Kidney glomerular epithelial cell (primary cell): ENCODE measurements around the gene P4HA2.
"Not testable (repeated sequence)": the region's sequence is repeated elsewhere in the genome, so short reads cannot be mapped to it uniquely, and the experiment has no call there.

ENCODE experiments used
- DNase-seq: peaks from one replicate; lab custom pipeline; 2025; lab: John Stamatoyannopoulos, UW

P4HA2 gene

GRCh38 chr5:132199116-132199680, 28.5 kb downstream of the P4HA2 start:
- DNase-seq: no peak

- DNase-seq: no peak
These were observed 29.1 kb downstream of the P4HA2 start for GRCh38 chr5:132198571-132198970.

GRCh38 chr5:132195727-132196126, 31.9 kb downstream of the P4HA2 start:
- no peak for DNase-seq

GRCh38 chr5:132193165-132193694, 34.4 kb downstream of the P4HA2 start:
- no peak for DNase-seq

GRCh38 chr5:132190161-132190817, 37.4 kb downstream of the P4HA2 start:
- DNase-seq: peak; percentile 83

GRCh38 chr5:132184588-132184987, 43.1 kb downstream of the P4HA2 start:
- DNase-seq: no peak

- DNase-seq: no peak
These were observed 43.9 kb downstream of the P4HA2 start for GRCh38 chr5:132183723-132184122.

GRCh38 chr5:132182359-132183040, 45.2 kb downstream of the P4HA2 start:
- DNase-seq: no peak

GRCh38 chr5:132181011-132181629, 46.5 kb downstream of the P4HA2 start:
- DNase-seq: no peak

- peak; percentile 35 for DNase-seq
These were observed 47.4 kb downstream of the P4HA2 start for GRCh38 chr5:132180134-132180745.

- no peak for DNase-seq
These were observed 48.2 kb downstream of the P4HA2 start for GRCh38 chr5:132179405-132179804.

GRCh38 chr5:132177691-132178149, 49.9 kb downstream of the P4HA2 start:
- no peak for DNase-seq

- peak; percentile 10 for DNase-seq
These were observed 50.7 kb downstream of the P4HA2 start for GRCh38 chr5:132176987-132177386.

GRCh38 chr5:132176521-132176945, 51.1 kb downstream of the P4HA2 start:
- no peak for DNase-seq

GRCh38 chr5:132162945-132163344, 64.7 kb downstream of the P4HA2 start:
- DNase-seq: no peak

- not testable (repeated sequence) for DNase-seq
These were observed 65.9 kb downstream of the P4HA2 start for GRCh38 chr5:132161574-132162326.

GRCh38 chr5:132156413-132156812, 71.2 kb downstream of the P4HA2 start:
- DNase-seq: no peak

GRCh38 chr5:132150565-132150964, 77.1 kb downstream of the P4HA2 start:
- no peak for DNase-seq

- DNase-seq: no peak
These were observed 80.0 kb downstream of the P4HA2 start for GRCh38 chr5:132147663-132148062.

- DNase-seq: not testable (repeated sequence)
These were observed 82.3 kb downstream of the P4HA2 start for GRCh38 chr5:132145326-132145725.

GRCh38 chr5:132143148-132143547, 84.5 kb downstream of the P4HA2 start:
- DNase-seq: no peak
